OCI-LY3 (cell line): ENCODE data around the gene PRMT9.

Source experiments
- H2AFZ ChIP-seq: fragments of 200-600, 300-600 bp; shearing (Covaris generic); 2 replicates; pipeline ENCODE4 v1.6.0; 2014; ENCODE audit warnings: antibody characterized with exemption, low read depth, low read length
- H3K27ac ChIP-seq: fragments of 200-600, 300-600 bp; sonication (generic); 2 replicates; pipeline ENCODE4 v1.5.1; 2014; ENCODE audit warnings: mild to moderate bottlenecking, low read length, moderate library complexity, mixed read lengths
- H3K27me3 ChIP-seq: fragments of 200-600, 300-600 bp; sonication (generic); 2 replicates; pipeline ENCODE4 v1.6.1; 2014; ENCODE audit warnings: low read depth, low read length, mixed read lengths
- H3K36me3 ChIP-seq: fragments of 200-600, 300-600 bp; sonication (generic); replicated peaks from 2 replicates; pipeline ENCODE3; 2014; ENCODE audit warnings: low read depth, low read length, mixed read lengths
- H3K4me1 ChIP-seq: fragments of 300-600, 200-600 bp; sonication (generic); 2 replicates; pipeline ENCODE4 v1.6.1; 2014; ENCODE audit warnings: low read length, mixed read lengths
- H3K4me2 ChIP-seq: fragments of 200-600, 300-600 bp; sonication (generic); 2 replicates; pipeline ENCODE4 v1.6.1; 2014; ENCODE audit warnings: low read length, mixed read lengths
- H3K4me3 ChIP-seq: fragments of 300-600, 200-600 bp; sonication (generic); 2 replicates; pipeline ENCODE4 v1.5.1; 2014; ENCODE audit warnings: antibody characterized with exemption, mild to moderate bottlenecking, low read length, moderate library complexity
- H3K79me2 ChIP-seq: fragments of 300-600, 200-600 bp; shearing (Covaris generic); 2 replicates; pipeline ENCODE4 v1.6.1; 2014; ENCODE audit warnings: mild to moderate bottlenecking, low read length, mixed read lengths
- H3K9ac ChIP-seq: fragments of 300-600, 200-600 bp; shearing (Covaris generic); 2 replicates; pipeline ENCODE4 v1.6.0; 2014; ENCODE audit warnings: mild to moderate bottlenecking, low read length, moderate library complexity
- H3K9me3 ChIP-seq: fragments of 200-600, 300-600 bp; shearing (Covaris generic); 2 replicates; pipeline ENCODE4 v1.6.1; 2014; ENCODE audit warnings: low read length, mixed read lengths; ENCODE audit not compliant: insufficient read depth
- H4K20me1 ChIP-seq: fragments of 200-600, 300-600 bp; sonication (generic); 2 replicates; pipeline ENCODE4 v1.6.1; 2016; ENCODE audit warnings: low read length, mixed read lengths; ENCODE audit not compliant: insufficient read depth
- CTCF ChIP-seq: fragments of 200-600, 300-600 bp; sonication (generic); IDR thresholded peaks from 2 replicates; pipeline ENCODE4 v1.5.1; 2014; ENCODE audit warnings: antibody characterized with exemption, low read length, low read depth
- EZH2phosphoT487 ChIP-seq: fragments of 200-600 bp; shearing (Covaris generic); IDR thresholded peaks from 2 replicates; pipeline ENCODE4 v1.6.1; 2018; ENCODE audit warnings: antibody characterized with exemption, mixed run types, low read depth

PRMT9 gene

GRCh38 chr4:147596377-147596776, 87.6 kb downstream of the PRMT9 start:
- Histone ChIP-seq H2AFZ (no peak overlapping the region), H3K4me2 (no peak overlapping the region), H3K27me3 (no peaks in the 10 kb centered on the region), H3K27ac (no peak overlapping the region), H3K79me2 (no peaks in the 10 kb centered on the region), H3K9me3 (no peaks in the 10 kb centered on the region), H4K20me1 (no peaks in the 10 kb centered on the region), H3K4me1 (no peaks in the 10 kb centered on the region), H3K36me3 (no peaks in the 10 kb centered on the region), H3K9ac (no peak overlapping the region), H3K4me3 (no peak overlapping the region)
- TF ChIP-seq CTCF (peak; percentile 67), EZH2phosphoT487 (no peak)

- no peak for TF ChIP-seq CTCF
- TF ChIP-seq EZH2phosphoT487: no peak
- Histone ChIP-seq H3K4me2 (no peak overlapping the region), H3K36me3 (no peaks in the 10 kb centered on the region), H3K27ac (no peak overlapping the region), H3K4me1 (peaks cover 6% of the 10 kb centered on the region; the same call in 1 of the 2 replicates), H3K4me3 (no peak overlapping the region), H3K27me3 (no peaks in the 10 kb centered on the region), H3K79me2 (no peaks in the 10 kb centered on the region), H2AFZ (no peak overlapping the region), H3K9me3 (no peaks in the 10 kb centered on the region), H4K20me1 (no peaks in the 10 kb centered on the region), H3K9ac (no peak overlapping the region)
Observed at GRCh38 chr4:147594578-147594977, 89.4 kb downstream of the PRMT9 start.

- H3K9me3 ChIP-seq: no peaks in the 10 kb centered on the region
- no peak overlapping the region for H3K27ac ChIP-seq
- 0 out of 2 replicates have a peak overlapping the region, but pooled peaks have one; percentile 16 for H2AFZ ChIP-seq
- no peak overlapping the region for H3K9ac ChIP-seq
- H3K36me3 ChIP-seq: no peaks in the 10 kb centered on the region
- peaks cover 6% of the 10 kb centered on the region; the same call in 1 of the 2 replicates for H3K4me1 ChIP-seq
- no peak overlapping the region for H3K4me3 ChIP-seq
- no peaks in the 10 kb centered on the region for H4K20me1 ChIP-seq
- H3K27me3 ChIP-seq: no peaks in the 10 kb centered on the region
- H3K4me2 ChIP-seq: no peak overlapping the region
- TF ChIP-seq CTCF (peak; percentile 31; the same call in 1 of the 2 replicates), EZH2phosphoT487 (no peak)
- H3K79me2 ChIP-seq: no peaks in the 10 kb centered on the region
Observed at GRCh38 chr4:147594107-147594506, 89.9 kb downstream of the PRMT9 start.

- TF ChIP-seq CTCF (no peak), EZH2phosphoT487 (no peak)
- no peaks in the 10 kb centered on the region for H3K79me2 ChIP-seq
- no peaks in the 10 kb centered on the region for H4K20me1 ChIP-seq
- peaks cover 22% of the 10 kb centered on the region for H3K4me1 ChIP-seq
- H3K27ac ChIP-seq: no peak overlapping the region
- H3K9ac ChIP-seq: no peak overlapping the region
- no peaks in the 10 kb centered on the region for H3K9me3 ChIP-seq
- H3K27me3 ChIP-seq: no peaks in the 10 kb centered on the region
- no peak overlapping the region for H3K4me3 ChIP-seq
- H3K36me3 ChIP-seq: no peaks in the 10 kb centered on the region
- no peak overlapping the region for H3K4me2 ChIP-seq
- H2AFZ ChIP-seq: no peak overlapping the region
Observed at GRCh38 chr4:147591106-147591505, 92.9 kb downstream of the PRMT9 start.
